GM21786 (cell line): ENCODE results near the gene CERS6.
"Not testable (repeated sequence)": the region's sequence is repeated elsewhere in the genome, so short reads cannot be mapped to it uniquely, and the experiment has no call there.

Source experiments
- ATAC-seq: cut with Tn5 transposase; IDR thresholded peaks from one replicate; pipeline ENCODE4 v1.9.1; 2021; ENCODE audit not compliant: unreplicated experiment

CERS6 gene

GRCh38 chr2:168791140-168791539 lies 335.1 kb downstream of the CERS6 start:
- not testable (repeated sequence) for ATAC-seq

DNA sequence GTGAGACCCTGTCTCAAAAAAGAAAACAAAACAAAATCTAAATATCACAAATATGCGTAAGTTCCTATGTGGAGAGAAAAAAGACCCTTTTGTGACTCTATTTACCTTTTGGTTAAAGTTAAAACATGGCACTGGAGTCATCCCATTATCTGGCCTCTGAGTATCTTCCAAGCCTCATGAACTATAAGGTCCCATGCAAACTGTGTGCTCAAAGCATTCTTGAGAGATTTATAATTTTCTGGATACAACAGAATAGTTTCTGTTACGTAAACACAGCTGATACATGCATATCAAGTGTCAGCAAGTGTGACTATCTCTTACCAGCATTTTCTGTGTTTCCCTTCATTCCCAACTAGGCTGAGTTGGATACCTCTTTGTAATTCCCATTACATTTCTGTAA lies 337.5 kb downstream of the CERS6 start:
- no peak for ATAC-seq

DNA sequence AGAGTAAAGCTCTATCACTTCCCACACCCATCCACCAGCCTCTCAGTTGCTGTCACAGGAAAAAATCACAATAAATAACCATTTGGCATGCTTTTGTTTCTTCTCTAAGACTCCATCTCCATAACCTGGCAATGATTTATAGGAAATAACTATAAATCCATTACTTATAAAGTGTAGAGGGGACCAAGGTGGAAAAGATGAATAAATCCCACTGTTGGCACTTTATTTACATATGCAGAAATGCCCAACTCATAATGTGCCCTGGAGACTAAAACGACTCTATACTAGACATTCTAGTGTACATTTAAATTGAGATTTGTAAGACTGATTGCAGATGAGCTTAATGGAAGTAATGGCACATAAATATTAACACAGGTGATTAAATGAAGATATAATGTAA lies 338.9 kb downstream of the CERS6 start:
- ATAC-seq: no peak

GRCh38 chr2:168796090-168796577 lies 340.1 kb downstream of the CERS6 start:
- ATAC-seq: no peak

DNA sequence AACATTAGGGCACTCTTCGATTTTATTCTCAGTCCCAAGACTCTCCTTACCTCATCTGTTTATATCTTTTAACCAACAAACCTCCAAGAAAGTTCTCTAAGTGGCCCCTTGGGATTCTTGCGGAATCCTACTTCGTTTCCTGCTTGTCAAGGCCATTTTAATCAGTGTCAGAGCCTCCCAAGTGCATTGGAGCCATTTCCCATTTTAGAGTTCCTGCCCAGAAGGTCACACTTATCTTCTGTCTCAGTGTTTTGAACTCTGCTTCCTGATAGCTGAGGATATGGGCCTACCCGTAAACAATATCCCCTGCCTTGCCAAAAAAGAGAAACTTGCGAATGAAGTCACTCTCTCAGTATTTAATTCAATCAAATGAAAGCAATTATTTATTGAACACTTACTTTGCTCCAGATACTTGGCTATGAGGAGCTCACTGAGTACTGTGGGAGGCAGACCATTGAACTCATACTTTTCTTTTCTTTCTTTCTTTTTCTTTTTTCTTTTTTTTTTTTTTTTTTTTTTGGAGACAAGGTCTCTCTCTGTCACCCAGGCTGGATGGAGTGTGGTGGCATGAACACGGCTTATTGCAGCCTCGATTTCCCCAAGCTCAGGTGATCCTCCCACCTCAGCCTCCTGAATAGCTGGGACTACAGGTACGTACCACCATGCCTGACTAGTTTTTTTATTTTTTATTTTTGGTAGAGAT lies 340.7 kb downstream of the CERS6 start:
- ATAC-seq: no peak

GRCh38 chr2:168797286-168797655 lies 341.2 kb downstream of the CERS6 start:
- no peak for ATAC-seq

- no peak for ATAC-seq
Measured at GRCh38 chr2:168798076-168798887, 342.2 kb downstream of the CERS6 start.

GRCh38 chr2:168798888-168799410 lies 342.9 kb downstream of the CERS6 start:
- no peak for ATAC-seq

GRCh38 chr2:168801471-168801870 lies 345.4 kb downstream of the CERS6 start:
- ATAC-seq: no peak

GRCh38 chr2:168801961-168802858 lies 346.1 kb downstream of the CERS6 start, which contains the start of gene NOSTRIN:
Gene NOSTRIN (plus strand): TSS chr2:168802637. CDS start chr2:168802647, 10 bp downstream.
- no peak for ATAC-seq

DNA sequence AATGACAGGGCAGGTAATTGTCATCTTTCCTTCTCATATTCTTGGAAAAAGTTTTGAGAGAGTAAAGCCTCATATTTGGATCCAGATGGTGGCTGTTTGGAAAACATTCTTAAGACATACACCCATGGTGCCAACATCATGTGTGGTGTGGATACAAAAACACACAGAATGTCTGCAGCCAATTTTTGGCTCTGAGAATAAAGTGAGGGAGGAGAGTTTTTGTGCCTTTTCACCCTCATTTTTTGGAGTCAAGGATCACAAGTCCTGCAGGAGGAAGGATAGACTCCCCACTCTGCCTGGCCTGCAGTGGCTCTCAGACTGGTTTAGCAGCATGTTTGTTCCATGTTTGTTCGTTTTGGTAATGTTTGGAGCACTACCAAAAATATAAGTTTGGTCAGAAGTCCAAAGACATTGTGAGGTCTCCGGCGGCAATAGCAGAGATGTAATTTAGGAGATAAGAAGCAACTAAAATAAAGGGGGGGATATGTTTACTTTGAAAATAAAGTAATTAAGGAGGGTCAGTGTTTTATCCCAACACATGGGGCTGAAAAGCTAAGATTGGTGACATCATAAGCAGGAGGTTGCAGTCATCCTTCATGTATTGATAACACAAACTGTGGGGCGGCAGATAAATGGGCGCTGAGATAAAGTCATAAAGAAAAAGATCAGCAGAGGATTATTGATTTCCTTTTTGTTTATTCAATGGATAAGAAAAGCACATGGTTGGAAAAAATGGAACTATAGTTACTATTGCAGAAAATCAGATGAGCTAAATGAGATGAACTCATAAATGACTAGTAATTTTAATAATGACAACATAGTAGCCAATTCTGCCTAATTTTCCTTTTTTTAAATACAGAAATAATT lies 347.0 kb downstream of the CERS6 start:
- no peak for ATAC-seq

GRCh38 chr2:168804214-168804613 lies 348.1 kb downstream of the CERS6 start:
- no peak for ATAC-seq

DNA sequence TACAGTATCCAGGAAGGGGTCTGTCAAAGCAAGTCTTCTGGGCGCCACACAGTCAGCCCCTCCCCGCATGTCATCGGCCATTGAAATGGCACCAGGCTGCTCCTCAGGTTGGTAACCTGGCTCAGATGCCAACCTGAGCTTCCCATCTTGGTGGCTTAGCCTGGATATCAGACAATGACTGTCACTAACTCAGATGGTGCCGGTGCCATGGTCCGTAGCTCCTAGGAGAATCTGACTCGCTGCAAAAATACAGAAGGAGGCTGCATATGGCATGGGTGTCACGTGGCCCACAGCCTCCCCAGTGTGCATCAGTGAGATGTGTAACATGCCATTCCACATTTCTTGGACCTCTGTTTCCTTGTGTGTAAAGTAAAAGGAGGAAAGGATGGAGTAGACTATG lies 349.5 kb downstream of the CERS6 start:
- ATAC-seq: no peak

DNA sequence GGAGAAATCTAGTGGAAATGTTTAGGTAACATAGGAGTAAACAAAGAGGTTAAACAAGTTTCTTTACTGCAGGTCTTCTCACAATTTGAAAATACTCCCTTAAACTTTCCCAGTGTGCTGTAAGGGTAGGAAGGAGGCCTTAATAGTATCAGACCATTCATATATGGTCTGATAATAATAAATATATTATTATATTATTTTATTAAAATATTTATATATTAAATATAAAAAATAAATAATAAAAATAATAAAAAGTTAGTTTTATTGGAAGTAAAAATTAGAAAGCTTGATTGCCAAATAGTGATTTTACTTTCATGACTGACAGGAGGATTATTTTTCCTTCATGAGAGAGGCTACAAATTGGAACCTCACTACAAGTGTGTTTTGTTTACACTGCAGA lies 353.5 kb downstream of the CERS6 start:
- ATAC-seq: no peak

DNA sequence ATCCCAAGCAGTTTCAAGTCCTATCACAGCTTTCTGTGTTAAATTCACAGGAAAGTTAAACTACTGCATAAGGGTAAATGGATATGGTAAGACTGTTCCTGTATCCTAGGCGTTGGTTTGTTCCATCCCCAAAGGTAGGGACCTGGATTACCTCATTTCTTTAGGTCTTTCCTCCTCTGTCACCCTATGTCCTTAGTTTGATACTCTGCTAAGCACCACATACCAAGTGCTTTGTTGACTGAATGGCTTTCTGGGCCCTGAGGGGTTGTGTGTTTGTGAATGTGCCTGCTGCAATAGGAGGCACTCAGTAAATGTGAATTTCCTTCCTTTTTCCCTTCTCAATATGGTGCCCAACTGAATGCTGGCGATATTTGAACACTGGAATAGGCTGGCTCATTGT lies 354.2 kb downstream of the CERS6 start:
- ATAC-seq: no peak

DNA sequence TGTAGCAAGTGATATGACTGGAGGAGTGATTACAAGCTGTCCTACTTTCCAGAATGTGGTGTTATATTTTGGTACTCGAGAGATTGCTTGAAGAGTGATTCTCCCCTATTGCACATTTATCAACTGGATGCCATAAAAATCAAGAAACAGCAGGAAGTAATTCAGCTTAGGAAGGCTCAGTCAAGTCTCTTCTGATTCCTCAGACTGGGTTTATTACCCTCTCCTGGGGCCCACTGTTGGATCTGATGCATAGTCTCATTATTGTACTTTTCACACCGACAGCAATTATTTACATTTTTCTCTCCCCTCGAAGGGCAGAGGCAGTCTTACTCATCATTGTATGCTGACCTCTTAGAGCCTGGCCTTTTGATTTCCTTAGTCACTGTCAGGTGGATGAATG lies 355.6 kb downstream of the CERS6 start:
- ATAC-seq: no peak

GRCh38 chr2:168814046-168814445 lies 358.0 kb downstream of the CERS6 start:
- ATAC-seq: no peak

GRCh38 chr2:168814939-168815907 lies 359.2 kb downstream of the CERS6 start:
- no peak for ATAC-seq

DNA sequence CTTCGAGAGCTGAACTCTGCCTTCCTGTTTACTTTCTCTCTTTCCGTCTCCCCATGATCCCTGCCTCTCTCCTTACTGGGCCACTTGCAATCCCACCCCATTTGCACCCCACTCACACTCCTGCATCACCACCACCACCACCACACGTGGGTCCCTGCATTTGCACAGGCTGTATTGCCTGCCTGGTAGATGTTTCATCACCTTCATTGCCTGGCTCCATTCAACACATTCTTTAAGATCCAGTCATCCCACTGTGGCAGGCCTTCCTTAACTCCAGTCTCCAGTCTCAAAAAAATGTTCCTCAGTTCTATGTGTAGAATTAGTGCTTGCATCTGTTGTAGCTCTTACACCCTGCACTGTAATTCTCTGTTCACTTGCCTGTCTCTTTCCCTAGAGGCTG lies 360.3 kb downstream of the CERS6 start:
- no peak for ATAC-seq
